Adrenal gland (tissue), 5 donors: Measurements from ENCODE around the gene ANO6.

Source experiments
- POLR2A ChIP-seq, 2 donors: fragments of 450-650 bp; IDR thresholded peaks; one replicate each; pipeline ENCODE4 v1.6.1; 2017; ENCODE audit warnings: antibody characterized with exemption in 2 of 2, mild to moderate bottlenecking in 2 of 2, moderate library complexity in 1 of 2
- TF ChIP-seq, protein P1 (sequence below), 6 experiments: fragments of 450-650 bp in 4 of 6; fragments of 200-600 bp in 2 of 6; sonication (generic) in 1 of 6; IDR thresholded peaks; 1 replicate in 5 of 6; 2 replicates in 1 of 6; pipeline versions ENCODE4 v1.5.1 to v1.8.0; 2016 to 2021; ENCODE audit warnings: antibody characterized with exemption in 6 of 6, mild to moderate bottlenecking in 2 of 6, moderate library complexity in 1 of 6
- donor health status: DM: no; HTN: no; CAD: no.

- TF ChIP-seq, protein P1, sequence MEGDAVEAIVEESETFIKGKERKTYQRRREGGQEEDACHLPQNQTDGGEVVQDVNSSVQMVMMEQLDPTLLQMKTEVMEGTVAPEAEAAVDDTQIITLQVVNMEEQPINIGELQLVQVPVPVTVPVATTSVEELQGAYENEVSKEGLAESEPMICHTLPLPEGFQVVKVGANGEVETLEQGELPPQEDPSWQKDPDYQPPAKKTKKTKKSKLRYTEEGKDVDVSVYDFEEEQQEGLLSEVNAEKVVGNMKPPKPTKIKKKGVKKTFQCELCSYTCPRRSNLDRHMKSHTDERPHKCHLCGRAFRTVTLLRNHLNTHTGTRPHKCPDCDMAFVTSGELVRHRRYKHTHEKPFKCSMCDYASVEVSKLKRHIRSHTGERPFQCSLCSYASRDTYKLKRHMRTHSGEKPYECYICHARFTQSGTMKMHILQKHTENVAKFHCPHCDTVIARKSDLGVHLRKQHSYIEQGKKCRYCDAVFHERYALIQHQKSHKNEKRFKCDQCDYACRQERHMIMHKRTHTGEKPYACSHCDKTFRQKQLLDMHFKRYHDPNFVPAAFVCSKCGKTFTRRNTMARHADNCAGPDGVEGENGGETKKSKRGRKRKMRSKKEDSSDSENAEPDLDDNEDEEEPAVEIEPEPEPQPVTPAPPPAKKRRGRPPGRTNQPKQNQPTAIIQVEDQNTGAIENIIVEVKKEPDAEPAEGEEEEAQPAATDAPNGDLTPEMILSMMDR (IDR thresholded peaks at IDR 0.05), result peak in 2 of 6 experiments; percentile 5 to 33
- peak; percentile 84 to 95 for TF ChIP-seq POLR2A (IDR thresholded peaks at IDR 0.05)
Observed at GRCh38 chr12:45215419-45216229, at the start of gene ANO6.
